ENCODE data around the gene EI24. TPM values are rescaled to one million over a fixed set of nuclear protein-coding genes. Genes with fewer than 3 reads are reported as not detected.

The EI24 gene
- total and polyA plus RNA-seq, 9 of the 15 experiments (the other 6 are each of a cell fraction or from before 2014, with no cell fraction given): 50.4 to 260 (median 168) TPM

DNA sequence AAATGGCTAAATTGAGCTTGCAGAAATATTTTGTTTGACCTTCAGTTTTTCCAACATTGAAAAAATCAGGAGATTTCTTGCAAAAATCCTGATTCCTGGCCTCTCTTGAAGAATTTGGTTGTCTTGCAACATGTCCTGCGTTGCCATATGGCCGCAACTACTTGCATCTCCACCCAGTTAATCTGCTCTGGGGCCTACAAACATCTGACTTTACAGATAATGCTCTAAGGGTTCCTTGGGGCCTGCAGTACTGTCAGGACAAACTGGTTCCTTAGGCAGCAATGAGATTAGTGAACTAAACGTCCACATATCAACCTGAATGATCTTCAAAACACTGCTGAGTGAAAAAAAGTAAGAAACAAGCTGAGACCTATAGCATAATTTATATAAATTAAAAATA lies 36.6 kb upstream of the EI24 start (continued):
- TF ChIP-seq MCM5 (IDR thresholded peaks at IDR 0.05; ENCODE audit: low read depth) (no peak), TAF1 (IDR thresholded peaks at IDR 0.05; ENCODE audit: control insufficient read depth, extremely low read depth, insufficient read depth, low read length, severe bottlenecking) (no peak), ZNF282 (CRISPR knock-in tag; IDR thresholded peaks at IDR 0.05) (no peak), ZNF445 (CRISPR knock-in tag; IDR thresholded peaks at IDR 0.05; ENCODE audit: low read depth) (no peak), ZNF778 (CRISPR knock-in tag; IDR thresholded peaks at IDR 0.05) (no peak), TAF15 (IDR thresholded peaks at IDR 0.05; ENCODE audit: low read depth, low read length) (no peak), NCOR1 (IDR thresholded peaks at IDR 0.05) (peak; percentile 88), ZNF347 (CRISPR knock-in tag; IDR thresholded peaks at IDR 0.05; ENCODE audit: low read depth) (no peak), CBFB (CRISPR knock-in tag; IDR thresholded peaks at IDR 0.05) (no peak), SETDB1 (IDR thresholded peaks at IDR 0.05; ENCODE audit: low read length) (no peak), GATA2 (CRISPR knock-in tag; IDR thresholded peaks at IDR 0.05) (peak; percentile 90), NONO (IDR thresholded peaks at IDR 0.05; ENCODE audit: low read depth in 2 of 2, low read length in 1 of 2) (no peak), RUNX1 (IDR thresholded peaks at IDR 0.05; ENCODE audit: low read depth) (no peak), C11orf30 (IDR thresholded peaks at IDR 0.05; ENCODE audit: low read depth) (no peak), MTF1 (CRISPR knock-in tag; IDR thresholded peaks at IDR 0.05; ENCODE audit: borderline replicate concordance) (no peak), ZNF23 (CRISPR knock-in tag; IDR thresholded peaks at IDR 0.05) (no peak)
- TF ChIP-seq, protein P1, sequence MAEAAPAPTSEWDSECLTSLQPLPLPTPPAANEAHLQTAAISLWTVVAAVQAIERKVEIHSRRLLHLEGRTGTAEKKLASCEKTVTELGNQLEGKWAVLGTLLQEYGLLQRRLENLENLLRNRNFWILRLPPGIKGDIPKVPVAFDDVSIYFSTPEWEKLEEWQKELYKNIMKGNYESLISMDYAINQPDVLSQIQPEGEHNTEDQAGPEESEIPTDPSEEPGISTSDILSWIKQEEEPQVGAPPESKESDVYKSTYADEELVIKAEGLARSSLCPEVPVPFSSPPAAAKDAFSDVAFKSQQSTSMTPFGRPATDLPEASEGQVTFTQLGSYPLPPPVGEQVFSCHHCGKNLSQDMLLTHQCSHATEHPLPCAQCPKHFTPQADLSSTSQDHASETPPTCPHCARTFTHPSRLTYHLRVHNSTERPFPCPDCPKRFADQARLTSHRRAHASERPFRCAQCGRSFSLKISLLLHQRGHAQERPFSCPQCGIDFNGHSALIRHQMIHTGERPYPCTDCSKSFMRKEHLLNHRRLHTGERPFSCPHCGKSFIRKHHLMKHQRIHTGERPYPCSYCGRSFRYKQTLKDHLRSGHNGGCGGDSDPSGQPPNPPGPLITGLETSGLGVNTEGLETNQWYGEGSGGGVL (CRISPR knock-in tag; IDR thresholded peaks at IDR 0.05): no peak
- TF ChIP-seq, protein P2, sequence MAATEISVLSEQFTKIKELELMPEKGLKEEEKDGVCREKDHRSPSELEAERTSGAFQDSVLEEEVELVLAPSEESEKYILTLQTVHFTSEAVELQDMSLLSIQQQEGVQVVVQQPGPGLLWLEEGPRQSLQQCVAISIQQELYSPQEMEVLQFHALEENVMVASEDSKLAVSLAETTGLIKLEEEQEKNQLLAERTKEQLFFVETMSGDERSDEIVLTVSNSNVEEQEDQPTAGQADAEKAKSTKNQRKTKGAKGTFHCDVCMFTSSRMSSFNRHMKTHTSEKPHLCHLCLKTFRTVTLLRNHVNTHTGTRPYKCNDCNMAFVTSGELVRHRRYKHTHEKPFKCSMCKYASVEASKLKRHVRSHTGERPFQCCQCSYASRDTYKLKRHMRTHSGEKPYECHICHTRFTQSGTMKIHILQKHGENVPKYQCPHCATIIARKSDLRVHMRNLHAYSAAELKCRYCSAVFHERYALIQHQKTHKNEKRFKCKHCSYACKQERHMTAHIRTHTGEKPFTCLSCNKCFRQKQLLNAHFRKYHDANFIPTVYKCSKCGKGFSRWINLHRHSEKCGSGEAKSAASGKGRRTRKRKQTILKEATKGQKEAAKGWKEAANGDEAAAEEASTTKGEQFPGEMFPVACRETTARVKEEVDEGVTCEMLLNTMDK (IDR thresholded peaks at IDR 0.05; ENCODE audit: borderline replicate concordance, insufficient read depth, low read depth, low read length, poor library complexity, severe bottlenecking): no peak
- TF ChIP-seq, protein P3, sequence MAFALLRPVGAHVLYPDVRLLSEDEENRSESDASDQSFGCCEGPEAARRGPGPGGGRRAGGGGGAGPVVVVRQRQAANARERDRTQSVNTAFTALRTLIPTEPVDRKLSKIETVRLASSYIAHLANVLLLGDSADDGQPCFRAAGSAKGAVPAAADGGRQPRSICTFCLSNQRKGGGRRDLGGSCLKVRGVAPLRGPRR (CRISPR knock-in tag; IDR thresholded peaks at IDR 0.05): no peak
- TF ChIP-seq, protein P4, sequence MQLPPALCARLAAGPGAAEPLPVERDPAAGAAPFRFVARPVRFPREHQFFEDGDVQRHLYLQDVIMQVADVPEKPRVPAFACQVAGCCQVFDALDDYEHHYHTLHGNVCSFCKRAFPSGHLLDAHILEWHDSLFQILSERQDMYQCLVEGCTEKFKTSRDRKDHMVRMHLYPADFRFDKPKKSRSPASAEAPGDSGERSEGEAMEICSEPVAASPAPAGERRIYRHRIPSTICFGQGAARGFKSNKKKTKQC (CRISPR knock-in tag; IDR thresholded peaks at IDR 0.05): no peak
- TF ChIP-seq, protein P5, sequence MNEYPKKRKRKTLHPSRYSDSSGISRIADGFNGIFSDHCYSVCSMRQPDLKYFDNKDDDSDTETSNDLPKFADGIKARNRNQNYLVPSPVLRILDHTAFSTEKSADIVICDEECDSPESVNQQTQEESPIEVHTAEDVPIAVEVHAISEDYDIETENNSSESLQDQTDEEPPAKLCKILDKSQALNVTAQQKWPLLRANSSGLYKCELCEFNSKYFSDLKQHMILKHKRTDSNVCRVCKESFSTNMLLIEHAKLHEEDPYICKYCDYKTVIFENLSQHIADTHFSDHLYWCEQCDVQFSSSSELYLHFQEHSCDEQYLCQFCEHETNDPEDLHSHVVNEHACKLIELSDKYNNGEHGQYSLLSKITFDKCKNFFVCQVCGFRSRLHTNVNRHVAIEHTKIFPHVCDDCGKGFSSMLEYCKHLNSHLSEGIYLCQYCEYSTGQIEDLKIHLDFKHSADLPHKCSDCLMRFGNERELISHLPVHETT (CRISPR knock-in tag; conservative IDR thresholded peaks at IDR 0.05 in 1 of 2, IDR thresholded peaks at IDR 0.05 in 1 of 2): 0 out of 4 replicates have a peak, but pooled peaks of 1 of the 2 experiments have one; percentile 47
